HG03571 (cell line): ENCODE results near the gene GPC5.

Experiments used
- ATAC-seq: cut with Tn5 transposase; IDR thresholded peaks from one replicate; pipeline ENCODE4 v1.9.1; 2021; ENCODE audit not compliant: unreplicated experiment

The GPC5 gene

GRCh38 chr13:92122186-92122853 is 723.9 kb downstream of the GPC5 start:
- no peak for ATAC-seq

GRCh38 chr13:92126399-92126798 is 728.0 kb downstream of the GPC5 start:
- no peak for ATAC-seq

GRCh38 chr13:92135509-92135908 is 737.1 kb downstream of the GPC5 start:
- ATAC-seq = no peak

GRCh38 chr13:92136449-92137155 is 738.2 kb downstream of the GPC5 start:
- ATAC-seq = no peak

- no peak for ATAC-seq
Observed at GRCh38 chr13:92137520-92137919, 739.1 kb downstream of the GPC5 start.

- ATAC-seq = no peak
Observed at GRCh38 chr13:92143766-92144165, 745.3 kb downstream of the GPC5 start.

GRCh38 chr13:92150606-92151005 is 752.2 kb downstream of the GPC5 start:
- no peak for ATAC-seq

- no peak for ATAC-seq
Observed at GRCh38 chr13:92158346-92158745, 759.9 kb downstream of the GPC5 start.

GRCh38 chr13:92164822-92165221 is 766.4 kb downstream of the GPC5 start:
- no peak for ATAC-seq

GRCh38 chr13:92172191-92172590 is 773.8 kb downstream of the GPC5 start:
- no peak for ATAC-seq

GRCh38 chr13:92173254-92173653 is 774.8 kb downstream of the GPC5 start:
- no peak for ATAC-seq

GRCh38 chr13:92175330-92175729 is 776.9 kb downstream of the GPC5 start:
- ATAC-seq = no peak

- no peak for ATAC-seq
Observed at GRCh38 chr13:92177966-92178365, 779.5 kb downstream of the GPC5 start.

GRCh38 chr13:92179223-92179622 is 780.8 kb downstream of the GPC5 start:
- no peak for ATAC-seq

GRCh38 chr13:92187378-92187989 is 789.1 kb downstream of the GPC5 start:
- ATAC-seq = peak; percentile 85

- no peak for ATAC-seq
Observed at GRCh38 chr13:92188574-92188973, 790.2 kb downstream of the GPC5 start.

GRCh38 chr13:92196591-92197256 is 798.3 kb downstream of the GPC5 start:
- no peak for ATAC-seq

- ATAC-seq = no peak
Observed at GRCh38 chr13:92197669-92198068, 799.2 kb downstream of the GPC5 start.

- no peak for ATAC-seq
Observed at GRCh38 chr13:92218615-92219014, 820.2 kb downstream of the GPC5 start.

GRCh38 chr13:92221916-92222315 is 823.5 kb downstream of the GPC5 start:
- no peak for ATAC-seq

GRCh38 chr13:92224052-92224821 is 825.8 kb downstream of the GPC5 start:
- no peak for ATAC-seq
